HEK293T (cell line): Measurements from ENCODE around the gene PON3.

Experiments used
- CTCF ChIA-PET: fragments of 350-600 bp; formaldehyde crosslinking; extraction: SDS; loops from one replicate; lab custom pipeline; 2021; ENCODE audit warnings: antibody characterized with exemption, inconsistent platforms; lab: Yijun Ruan, JAX
- POLR2A ChIA-PET: fragments of 350-600 bp; formaldehyde crosslinking; extraction: SDS; loops from one replicate; lab custom pipeline; 2020; ENCODE audit warnings: antibody characterized with exemption, inconsistent platforms; lab: Yijun Ruan, JAX
- DNase-seq: peaks from one replicate; pipeline ENCODE4 v3.0.0; 2012; ENCODE audit warnings: mixed read lengths; ENCODE audit errors: extremely low spot score
- ARNT ChIP-seq: fragments of 450-650 bp; IDR thresholded peaks from 2 replicates; pipeline ENCODE4 v1.6.1; 2017; ENCODE audit warnings: mild to moderate bottlenecking
- BHLHE40 ChIP-seq: fragments of 450-650 bp; IDR thresholded peaks from 2 replicates; pipeline ENCODE4 v1.6.1; 2016; ENCODE audit warnings: mild to moderate bottlenecking, moderate library complexity, borderline replicate concordance
- CTBP1 ChIP-seq: fragments of 450-650 bp; IDR thresholded peaks from 2 replicates; pipeline ENCODE4 v1.6.1; 2016; ENCODE audit warnings: borderline replicate concordance
- ELF4 ChIP-seq: fragments of 450-650 bp; IDR thresholded peaks from 2 replicates; pipeline ENCODE4 v1.6.1; 2017; ENCODE audit warnings: antibody characterized with exemption
- FOXA1 ChIP-seq: fragments of 450-650 bp; IDR thresholded peaks from 2 replicates; pipeline ENCODE4 v1.6.1; 2016; ENCODE audit warnings: mild to moderate bottlenecking
- FOXK2 ChIP-seq: fragments of 450-650 bp; IDR thresholded peaks from 2 replicates; pipeline ENCODE4 v1.6.1; 2016; ENCODE audit warnings: mild to moderate bottlenecking
- FOXM1 ChIP-seq: fragments of 450-650 bp; IDR thresholded peaks from 2 replicates; pipeline ENCODE4 v1.6.1; 2017; ENCODE audit warnings: mild to moderate bottlenecking, borderline replicate concordance
- HDGF ChIP-seq: fragments of 450-650 bp; IDR thresholded peaks from 2 replicates; pipeline ENCODE4 v1.6.1; 2017; ENCODE audit warnings: antibody characterized with exemption, borderline replicate concordance
- L3MBTL2 ChIP-seq: fragments of 450-650 bp; conservative IDR thresholded peaks from 2 replicates; pipeline ENCODE4 v1.6.1; 2016; ENCODE audit warnings: mild to moderate bottlenecking
- LEF1 ChIP-seq: fragments of 450-650 bp; IDR thresholded peaks from 2 replicates; pipeline ENCODE4 v1.6.1; 2017; ENCODE audit warnings: mild to moderate bottlenecking, borderline replicate concordance
- NFRKB ChIP-seq: fragments of 450-650 bp; IDR thresholded peaks from 2 replicates; pipeline ENCODE4 v1.6.1; 2016; ENCODE audit warnings: mild to moderate bottlenecking, moderate library complexity
- SP1 ChIP-seq: fragments of 450-650 bp; IDR thresholded peaks from 2 replicates; pipeline ENCODE4 v1.6.1; 2017
- SUZ12 ChIP-seq: fragments of 450-650 bp; IDR thresholded peaks from 2 replicates; pipeline ENCODE4 v1.6.1; 2016; ENCODE audit warnings: mild to moderate bottlenecking
- TARDBP ChIP-seq: fragments of 450-650 bp; IDR thresholded peaks from 2 replicates; pipeline ENCODE4 v1.6.1; 2016
- ZNF384 ChIP-seq: fragments of 450-650 bp; IDR thresholded peaks from 2 replicates; pipeline ENCODE4 v1.6.1; 2016
- TF ChIP-seq, protein P1 (sequence below): fragments of 450-650 bp; IDR thresholded peaks from 2 replicates; pipeline ENCODE4 v1.6.1; 2016

The PON3 gene

DNA sequence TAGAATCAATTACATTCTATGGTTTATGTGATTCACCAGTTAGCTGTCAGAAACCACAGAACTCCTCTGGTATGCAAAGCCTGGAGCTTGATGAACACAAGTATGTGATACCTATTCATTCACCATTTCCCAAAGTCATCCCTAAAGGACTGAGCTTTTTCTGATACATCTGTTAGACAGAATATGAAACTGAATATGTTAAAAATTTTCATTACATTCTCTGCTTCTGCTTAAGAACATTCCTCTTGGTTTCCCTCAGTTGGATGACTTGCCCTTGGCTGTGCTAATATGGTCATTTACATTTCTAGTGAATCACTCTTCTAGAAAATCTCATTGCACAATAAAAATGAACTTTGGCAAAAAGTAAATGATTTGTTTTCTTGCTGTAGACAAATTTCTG is 61.1 kb downstream of the PON3 start:
- DNase-seq, result no peak
- TF ChIP-seq FOXM1, result no peak
- no peak for TF ChIP-seq ZNF384
- no peak for TF ChIP-seq ARNT
- no peak for TF ChIP-seq NFRKB
- TF ChIP-seq FOXA1, result no peak
- TF ChIP-seq, protein P1, sequence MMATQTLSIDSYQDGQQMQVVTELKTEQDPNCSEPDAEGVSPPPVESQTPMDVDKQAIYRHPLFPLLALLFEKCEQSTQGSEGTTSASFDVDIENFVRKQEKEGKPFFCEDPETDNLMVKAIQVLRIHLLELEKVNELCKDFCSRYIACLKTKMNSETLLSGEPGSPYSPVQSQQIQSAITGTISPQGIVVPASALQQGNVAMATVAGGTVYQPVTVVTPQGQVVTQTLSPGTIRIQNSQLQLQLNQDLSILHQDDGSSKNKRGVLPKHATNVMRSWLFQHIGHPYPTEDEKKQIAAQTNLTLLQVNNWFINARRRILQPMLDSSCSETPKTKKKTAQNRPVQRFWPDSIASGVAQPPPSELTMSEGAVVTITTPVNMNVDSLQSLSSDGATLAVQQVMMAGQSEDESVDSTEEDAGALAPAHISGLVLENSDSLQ, result no peak
- ChIA-PET POLR2A (no interaction called here), CTCF (no interaction called here)

DNA sequence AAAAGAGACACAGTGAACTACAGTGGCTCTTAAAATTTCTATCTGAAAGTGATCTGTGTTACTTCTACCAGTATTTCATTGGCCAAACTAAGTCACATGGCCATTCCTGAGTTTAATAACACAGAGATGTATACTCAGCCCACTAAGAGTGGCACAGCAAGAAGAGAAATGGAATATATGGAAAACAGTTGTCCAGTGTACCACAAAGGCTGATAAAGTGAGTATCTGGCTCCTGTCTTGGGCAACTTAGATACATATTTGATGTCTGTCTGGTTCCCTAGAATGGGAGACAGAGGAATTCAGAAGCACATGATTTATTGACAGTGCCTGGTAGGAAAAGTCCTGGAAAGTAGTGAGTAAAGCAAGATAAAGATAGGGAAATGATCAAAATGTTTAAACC is 61.7 kb downstream of the PON3 start:
- no peak for DNase-seq
- ChIA-PET CTCF (no interaction called here), POLR2A (no interaction called here)
- TF ChIP-seq FOXA1 (no peak), TARDBP (no peak), FOXK2 (no peak), LEF1 (no peak), ARNT (no peak), NFRKB (no peak), SP1 (no peak), CTBP1 (no peak), ELF4 (no peak), ZNF384 (no peak)

DNA sequence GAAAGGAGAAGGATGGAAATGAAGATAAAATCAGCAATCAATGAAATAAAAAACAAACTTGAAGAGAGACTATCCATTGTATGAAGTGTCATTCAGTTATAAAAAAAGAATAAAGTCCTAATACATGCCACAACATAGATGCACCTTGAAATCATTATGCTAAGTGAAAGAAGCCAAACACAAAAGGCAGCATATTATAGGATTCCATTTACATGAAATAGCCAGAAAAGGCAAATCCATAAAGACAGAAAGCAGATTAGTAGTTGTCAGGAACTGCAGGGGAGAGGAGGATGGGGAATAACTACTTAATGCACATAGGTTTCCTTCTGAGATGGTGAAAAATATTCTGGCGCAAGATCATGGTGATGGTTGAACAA is 65.2 kb downstream of the PON3 start:
- TF ChIP-seq SP1 (no peak), ARNT (no peak), BHLHE40 (no peak), L3MBTL2 (no peak), FOXM1 (no peak), LEF1 (no peak)
- ChIA-PET POLR2A (no interaction called here), CTCF (no interaction called here)
- no peak for DNase-seq

DNA sequence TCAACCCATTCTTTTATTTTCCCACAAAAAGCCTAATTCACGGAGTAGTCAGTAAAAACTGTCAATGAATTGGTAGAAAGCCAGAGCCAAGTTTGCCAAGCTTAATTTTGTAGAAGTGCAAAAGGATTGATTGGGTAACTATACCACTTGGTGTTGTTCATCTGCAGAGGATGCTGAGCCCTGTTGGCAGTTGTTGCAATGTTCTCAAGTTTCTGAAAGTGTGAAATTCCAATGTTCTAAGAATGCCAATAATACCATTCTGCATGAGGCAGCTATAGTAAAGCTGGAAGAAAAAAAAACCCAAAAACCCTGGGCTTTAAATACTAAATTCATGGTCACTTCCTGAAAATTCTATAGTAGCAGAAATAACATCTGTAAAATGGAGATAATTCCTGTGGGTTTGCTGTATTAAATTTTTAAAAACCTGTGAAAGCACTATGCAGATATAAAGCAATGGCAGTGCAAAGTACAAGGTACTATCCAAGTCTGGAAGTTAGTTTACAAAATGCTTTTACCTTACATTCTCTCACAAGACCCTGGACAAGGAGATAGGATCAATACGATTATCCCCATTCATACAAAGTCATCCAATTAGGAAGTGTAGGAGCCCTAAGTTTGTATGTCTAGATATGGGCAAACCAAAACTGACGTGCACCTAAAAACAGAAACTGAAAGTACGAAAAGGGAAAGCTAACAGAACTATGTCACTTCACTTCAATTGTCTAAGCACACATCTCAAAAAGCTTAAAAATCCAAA is 65.8 kb downstream of the PON3 start:
- no peak for TF ChIP-seq ARNT
- TF ChIP-seq LEF1, result no peak
- ChIA-PET POLR2A (no interaction called here), CTCF (no interaction called here)
- no peak for DNase-seq

DNA sequence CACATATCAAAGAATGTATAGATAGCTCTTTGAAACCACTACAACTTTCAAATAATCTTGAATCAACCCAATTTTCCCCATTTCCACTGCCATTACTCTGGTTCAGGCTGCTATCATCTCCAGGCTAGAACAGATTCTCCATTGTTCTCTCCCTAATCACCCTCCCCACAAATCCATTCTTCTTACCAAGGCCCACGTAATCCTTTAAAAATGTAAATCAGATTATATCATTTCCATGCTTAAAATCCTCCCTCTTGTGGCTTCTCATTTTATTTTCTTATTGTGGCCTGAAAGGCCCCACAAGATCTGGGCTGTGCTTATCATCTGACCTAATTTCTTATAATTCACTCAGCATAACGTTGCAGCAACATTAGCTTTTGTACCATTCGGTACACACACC is 68.8 kb downstream of the PON3 start:
- POLR2A ChIA-PET, result no interaction called here
- no peak for DNase-seq
- TF ChIP-seq FOXM1, result no peak
- TF ChIP-seq SUZ12, result no peak
- no peak for TF ChIP-seq TARDBP
- no peak for TF ChIP-seq NFRKB
- TF ChIP-seq FOXK2, result no peak
- TF ChIP-seq FOXA1, result no peak
- no peak for TF ChIP-seq LEF1
- CTCF ChIA-PET, result no interaction called here

DNA sequence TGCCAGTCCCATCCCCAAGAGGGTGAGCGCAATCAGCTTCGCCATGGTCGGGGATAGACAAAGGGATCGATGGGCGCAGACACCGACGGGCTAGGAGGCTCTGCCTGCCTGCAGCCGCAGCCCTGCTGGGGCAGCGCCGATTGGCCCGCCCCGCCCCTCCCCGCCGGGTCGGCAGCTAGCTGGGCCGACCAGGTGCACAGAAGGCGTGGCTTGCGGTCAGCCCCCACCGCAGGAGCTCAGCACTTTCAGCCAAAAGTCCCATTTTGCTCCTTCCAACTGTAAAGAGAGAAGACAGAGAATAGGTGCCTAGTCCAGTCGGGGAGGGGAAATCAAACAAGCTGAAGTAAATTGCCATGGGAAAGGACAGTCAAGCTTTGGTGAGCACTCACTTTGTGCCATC is 71.7 kb downstream of the PON3 start, which contains the start of gene PON1:
Gene PON1 (minus strand): TSS at position 102 of the 400 bp plus-strand sequence. CDS start 57 bp downstream, at position 45.
- TF ChIP-seq ZNF384 (no peak), SUZ12 (no peak), BHLHE40 (no peak), NFRKB (no peak), HDGF (no peak), LEF1 (no peak), TARDBP (no peak)
- TF ChIP-seq, protein P1, result no peak

DNA sequence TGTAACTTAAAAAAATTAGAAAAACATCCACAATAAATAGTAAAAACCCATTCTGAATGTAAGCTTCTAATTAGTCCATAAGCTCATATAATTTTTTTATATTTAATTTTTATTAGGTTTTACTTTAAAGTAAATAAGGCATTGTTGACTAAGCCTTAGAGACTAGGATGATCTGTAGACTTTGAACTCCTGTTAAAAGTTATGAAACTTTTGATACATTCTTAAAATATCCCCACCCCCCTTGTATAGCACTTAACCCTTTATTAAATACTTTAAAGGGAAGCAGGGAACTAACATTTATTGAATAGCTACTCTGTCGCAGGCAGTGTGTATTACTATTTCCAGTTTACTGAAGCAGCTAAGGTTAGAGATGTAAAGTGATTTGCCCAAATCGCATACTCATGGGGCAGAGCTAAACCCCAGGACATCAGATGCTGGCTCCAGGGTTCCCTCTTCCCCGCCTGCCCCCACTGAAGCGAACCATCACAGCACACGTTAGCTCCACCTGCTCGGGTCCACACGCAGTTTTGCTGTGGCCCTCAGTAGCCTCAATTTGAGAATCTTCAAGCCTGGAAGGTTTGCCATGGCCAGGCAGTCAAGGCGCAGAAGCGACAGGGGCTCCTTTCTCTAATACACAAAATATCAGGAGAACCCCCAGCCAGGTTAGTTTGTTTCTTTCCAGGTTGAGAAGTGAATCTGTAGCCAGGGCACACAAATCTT is 72.6 kb downstream of the PON3 start:
- POLR2A ChIA-PET, result no interaction called here
- CTCF ChIA-PET, result no interaction called here
- no peak for TF ChIP-seq ZNF384
- no peak for DNase-seq

More for the DNA sequence above, 71.7 kb downstream of the PON3 start, which contains the start of gene PON1:
- CTCF ChIA-PET, result no interaction called here
- POLR2A ChIA-PET, result no interaction called here
- no peak for DNase-seq

DNA sequence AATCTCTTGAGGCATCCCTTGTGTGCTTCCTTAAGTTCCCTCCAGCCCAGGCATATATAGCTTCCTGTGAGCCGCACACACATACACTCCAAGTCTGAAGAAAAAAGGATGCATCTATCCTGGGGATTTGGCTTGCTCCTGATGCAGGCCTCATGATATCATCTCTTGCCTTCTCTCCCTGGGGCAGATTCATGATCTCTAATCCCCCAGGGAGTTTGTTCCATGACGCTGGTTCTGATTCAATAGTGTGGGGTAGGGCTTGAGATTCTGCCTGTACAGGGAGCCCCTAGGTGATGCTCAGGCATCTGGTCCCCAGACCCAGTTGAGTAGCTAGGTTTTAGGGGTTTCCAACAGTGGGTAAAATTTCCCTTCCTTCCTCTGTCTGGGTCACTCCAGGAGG is 73.3 kb downstream of the PON3 start:
- POLR2A ChIA-PET, result no interaction called here
- DNase-seq, result no peak
- CTCF ChIA-PET, result no interaction called here
- no peak for TF ChIP-seq ELF4
- no peak for TF ChIP-seq ARNT
- no peak for TF ChIP-seq CTBP1
- no peak for TF ChIP-seq FOXA1
- TF ChIP-seq SUZ12, result no peak
- TF ChIP-seq BHLHE40, result no peak
- no peak for TF ChIP-seq TARDBP
- no peak for TF ChIP-seq FOXM1
- TF ChIP-seq NFRKB, result no peak
- TF ChIP-seq, protein P1, result no peak
- no peak for TF ChIP-seq FOXK2
- no peak for TF ChIP-seq ZNF384
- TF ChIP-seq SP1, result no peak
- no peak for TF ChIP-seq LEF1
- no peak for TF ChIP-seq HDGF
- TF ChIP-seq L3MBTL2, result no peak
